ENCODE measurements around the gene MRGPRX3. TPM values are rescaled to one million over a fixed set of nuclear protein-coding genes. Genes with fewer than 3 reads are reported as not detected.
A peak's percentile ranks its signal among the peaks of the same experiment; 100 is the strongest.

Gene MRGPRX3
- total and polyA plus RNA-seq, 2 of the 13 experiments (the other 11 are each of a cell fraction or from before 2014, with no cell fraction given), result 0.53 TPM; not detected in 1

- Histone ChIP-seq H3K4me3 (replicated peaks in 1 of 3; ENCODE audit: insufficient read depth in 1 of 3, low read depth in 2 of 3, low read length in 3 of 3) (no peak overlapping the region), H3K4me2 (ENCODE audit: low read depth, low read length) (no peak overlapping the region), H2AFZ (ENCODE audit: low read length) (no peak overlapping the region), H3K36me3 (replicated peaks in 1 of 2; ENCODE audit: control insufficient read depth in 1 of 2, insufficient read depth in 2 of 2, low read length in 2 of 2) (no peaks in the 10 kb centered on the region), H3K9me3 (ENCODE audit: low read length) (no peaks in the 10 kb centered on the region), H3K27me3 (ENCODE audit: control insufficient read depth in 1 of 2, insufficient read depth in 2 of 2, low read length in 2 of 2) (peaks cover 0 to 22% of the 10 kb centered on the region in 2 experiments; a peak in 2 of 5 replicates), H3K79me2 (ENCODE audit: insufficient read depth, low read length) (no peaks in the 10 kb centered on the region), H4K20me1 (ENCODE audit: insufficient read depth, low read length) (no peaks in the 10 kb centered on the region), H3K27ac (ENCODE audit: extremely low read length, insufficient read depth, low read length) (no peak overlapping the region), H3K9ac (ENCODE audit: insufficient read depth, low read depth, low read length) (no peak overlapping the region), H3K4me1 (ENCODE audit: insufficient read depth, low read length) (no peaks in the 10 kb centered on the region)
- FAIRE-seq, result peak; percentile 43
- BruUV-seq (replicated peaks), result no TSS peak
- TF ChIP-seq RAD21 (CRISPR knock-in tag; IDR thresholded peaks at IDR 0.05), result peak; percentile 43; the same call in 1 of the 2 replicates
- TF ChIP-seq SP1 (IDR thresholded peaks at IDR 0.05), result no peak
- TF ChIP-seq SP1 (CRISPR knock-in tag; IDR thresholded peaks at IDR 0.05), result no peak
- no peak for TF ChIP-seq SRSF9 (IDR thresholded peaks at IDR 0.05; ENCODE audit: borderline replicate concordance, insufficient read depth, low read depth, low read length, poor library complexity, severe bottlenecking)
- TF ChIP-seq ZNF678 (CRISPR knock-in tag; IDR thresholded peaks at IDR 0.05), result no peak
- TF ChIP-seq HNRNPH1 (optimal IDR thresholded peaks at IDR 0.05; ENCODE audit: low read depth, low read length), result no peak
- TF ChIP-seq NPAS2 (CRISPR knock-in tag; IDR thresholded peaks at IDR 0.05; ENCODE audit: borderline replicate concordance), result no peak
- no peak for TF ChIP-seq GTF2F1 (IDR thresholded peaks at IDR 0.05; ENCODE audit: low read length)
- TF ChIP-seq IKZF4 (CRISPR knock-in tag; IDR thresholded peaks at IDR 0.05; ENCODE audit: borderline replicate concordance, low read depth, not compliant biosample characterization), result no peak
- TF ChIP-seq, protein P1, sequence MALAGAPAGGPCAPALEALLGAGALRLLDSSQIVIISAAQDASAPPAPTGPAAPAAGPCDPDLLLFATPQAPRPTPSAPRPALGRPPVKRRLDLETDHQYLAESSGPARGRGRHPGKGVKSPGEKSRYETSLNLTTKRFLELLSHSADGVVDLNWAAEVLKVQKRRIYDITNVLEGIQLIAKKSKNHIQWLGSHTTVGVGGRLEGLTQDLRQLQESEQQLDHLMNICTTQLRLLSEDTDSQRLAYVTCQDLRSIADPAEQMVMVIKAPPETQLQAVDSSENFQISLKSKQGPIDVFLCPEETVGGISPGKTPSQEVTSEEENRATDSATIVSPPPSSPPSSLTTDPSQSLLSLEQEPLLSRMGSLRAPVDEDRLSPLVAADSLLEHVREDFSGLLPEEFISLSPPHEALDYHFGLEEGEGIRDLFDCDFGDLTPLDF (CRISPR knock-in tag; IDR thresholded peaks at IDR 0.05), result no peak
- TF ChIP-seq SMC3 (IDR thresholded peaks at IDR 0.05; ENCODE audit: low read length), result peak; percentile 59
- peak; percentile 72 for TF ChIP-seq STAG1 (CRISPR knock-in tag; IDR thresholded peaks at IDR 0.05)
- TF ChIP-seq, protein P2, sequence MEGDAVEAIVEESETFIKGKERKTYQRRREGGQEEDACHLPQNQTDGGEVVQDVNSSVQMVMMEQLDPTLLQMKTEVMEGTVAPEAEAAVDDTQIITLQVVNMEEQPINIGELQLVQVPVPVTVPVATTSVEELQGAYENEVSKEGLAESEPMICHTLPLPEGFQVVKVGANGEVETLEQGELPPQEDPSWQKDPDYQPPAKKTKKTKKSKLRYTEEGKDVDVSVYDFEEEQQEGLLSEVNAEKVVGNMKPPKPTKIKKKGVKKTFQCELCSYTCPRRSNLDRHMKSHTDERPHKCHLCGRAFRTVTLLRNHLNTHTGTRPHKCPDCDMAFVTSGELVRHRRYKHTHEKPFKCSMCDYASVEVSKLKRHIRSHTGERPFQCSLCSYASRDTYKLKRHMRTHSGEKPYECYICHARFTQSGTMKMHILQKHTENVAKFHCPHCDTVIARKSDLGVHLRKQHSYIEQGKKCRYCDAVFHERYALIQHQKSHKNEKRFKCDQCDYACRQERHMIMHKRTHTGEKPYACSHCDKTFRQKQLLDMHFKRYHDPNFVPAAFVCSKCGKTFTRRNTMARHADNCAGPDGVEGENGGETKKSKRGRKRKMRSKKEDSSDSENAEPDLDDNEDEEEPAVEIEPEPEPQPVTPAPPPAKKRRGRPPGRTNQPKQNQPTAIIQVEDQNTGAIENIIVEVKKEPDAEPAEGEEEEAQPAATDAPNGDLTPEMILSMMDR (CRISPR knock-in tag; IDR thresholded peaks at IDR 0.05), result peak; percentile 64
- no peak for TF ChIP-seq SOX6 (IDR thresholded peaks at IDR 0.05)
- TF ChIP-seq SOX6 (CRISPR knock-in tag; IDR thresholded peaks at IDR 0.05), result no peak
- no peak for TF ChIP-seq SP2 (CRISPR knock-in tag; IDR thresholded peaks at IDR 0.05)
- TF ChIP-seq, protein P3, sequence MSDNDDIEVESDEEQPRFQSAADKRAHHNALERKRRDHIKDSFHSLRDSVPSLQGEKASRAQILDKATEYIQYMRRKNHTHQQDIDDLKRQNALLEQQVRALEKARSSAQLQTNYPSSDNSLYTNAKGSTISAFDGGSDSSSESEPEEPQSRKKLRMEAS (IDR thresholded peaks at IDR 0.05), result no peak
- TF ChIP-seq, protein P4, sequence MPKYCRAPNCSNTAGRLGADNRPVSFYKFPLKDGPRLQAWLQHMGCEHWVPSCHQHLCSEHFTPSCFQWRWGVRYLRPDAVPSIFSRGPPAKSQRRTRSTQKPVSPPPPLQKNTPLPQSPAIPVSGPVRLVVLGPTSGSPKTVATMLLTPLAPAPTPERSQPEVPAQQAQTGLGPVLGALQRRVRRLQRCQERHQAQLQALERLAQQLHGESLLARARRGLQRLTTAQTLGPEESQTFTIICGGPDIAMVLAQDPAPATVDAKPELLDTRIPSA (CRISPR knock-in tag; IDR thresholded peaks at IDR 0.05; ENCODE audit: borderline replicate concordance), result no peak
- no peak for TF ChIP-seq JUND (CRISPR knock-in tag; IDR thresholded peaks at IDR 0.05)
- no peak for TF ChIP-seq ZNF883 (CRISPR knock-in tag; IDR thresholded peaks at IDR 0.05; ENCODE audit: not compliant biosample characterization)
- in situ Hi-C loops (cut with HindIII; ENCODE audit: extremely low pct_ligation_motif_present, low pct_unique_long_range_greater_than_20kb), result no loop called here
- ChIA-PET CTCF (ENCODE audit: low intra/inter-chr PET ratio, low total read pairs) (interaction anchor here (1.2 to 3.2 kb wide), 2 partner anchors 27 to 29 kb away, joined by 3 to 31 read pairs; no protein-coding TSS in a partner anchor), POLR2A (no interaction called here)
- peak; percentile 23 for DNase-seq (ENCODE audit: low spot score)
- WGBS (ENCODE audit: low lambda C conversion rate), result 0% methylated on average over 2 of the region's 2 CpGs
- ATAC-seq, result 0 out of 3 replicates have a peak, but pooled peaks have one; percentile 38
- intact Hi-C loops (cut with micrococcal nuclease; ENCODE audit: unreplicated experiment), result loop anchor here (1.0 kb wide), 1 partner anchor 30 kb away; no protein-coding TSS in a partner anchor
Observed at GRCh38 chr11:18145025-18145424, 12.7 kb downstream of the MRGPRX3 start.

All from HepG2 (cell line).